Stomach (tissue), 4 donors: ENCODE data around the gene TCF7.

Source experiments
- CTCF ChIP-seq, 7 experiments: fragments of 450-650 bp in 4 of 7; fragments of 200-600 bp in 3 of 7; sonication (generic) in 3 of 7; IDR thresholded peaks; one replicate each; pipeline ENCODE4 v1.5.1; 2016 to 2019; ENCODE audit warnings: antibody characterized with exemption in 7 of 7, control low read depth in 2 of 7, mild to moderate bottlenecking in 1 of 7
- POLR2A ChIP-seq, 4 donors: fragments of 450-650 bp; IDR thresholded peaks; one replicate each; pipeline ENCODE4 v1.6.1; 2016; ENCODE audit warnings: antibody characterized with exemption in 4 of 4, control low read depth in 2 of 4, mild to moderate bottlenecking in 1 of 4, moderate library complexity in 1 of 4
- POLR2AphosphoS5 ChIP-seq, 3 donors: sonication (generic); formaldehyde crosslinking; IDR thresholded peaks; one replicate each; pipeline ENCODE4 v1.6.1; 2016; ENCODE audit warnings: antibody characterized with exemption in 3 of 3

- TF ChIP-seq CTCF (IDR thresholded peaks at IDR 0.05) (no peak), POLR2AphosphoS5 (IDR thresholded peaks at IDR 0.05) (no peak), POLR2A (IDR thresholded peaks at IDR 0.05) (no peak)
These were observed 15.1 kb downstream of the TCF7 start for GRCh38 chr5:134129411-134130238.
